Measurements from ENCODE around the gene DCDC2C.

The DCDC2C gene

GRCh38 chr2:3712831-3713503, 9.6 kb downstream of the DCDC2C start:
- no peak for DNase-seq

GRCh38 chr2:3718679-3719078, 15.3 kb downstream of the DCDC2C start:
- no peak for DNase-seq

GRCh38 chr2:3725002-3725401, 21.6 kb downstream of the DCDC2C start:
- DNase-seq = no peak

- DNase-seq = no peak
Measured at GRCh38 chr2:3725458-3726250, 22.3 kb downstream of the DCDC2C start.

GRCh38 chr2:3726511-3726910, 23.1 kb downstream of the DCDC2C start:
- no peak for DNase-seq

GRCh38 chr2:3727397-3728045, 24.1 kb downstream of the DCDC2C start:
- DNase-seq = no peak

- DNase-seq = no peak
Measured at GRCh38 chr2:3728104-3729054, 25.0 kb downstream of the DCDC2C start.

- no peak for DNase-seq
Measured at GRCh38 chr2:3729055-3729448, 25.7 kb downstream of the DCDC2C start.

GRCh38 chr2:3729786-3730185, 26.4 kb downstream of the DCDC2C start:
- no peak for DNase-seq

GRCh38 chr2:3730646-3731045, 27.3 kb downstream of the DCDC2C start:
- no peak for DNase-seq

GRCh38 chr2:3731829-3732228, 28.5 kb downstream of the DCDC2C start:
- no peak for DNase-seq

- DNase-seq = no peak
Measured at GRCh38 chr2:3736112-3736511, 32.7 kb downstream of the DCDC2C start.

- no peak for DNase-seq
Measured at GRCh38 chr2:3737128-3737527, 33.8 kb downstream of the DCDC2C start.

- no peak for DNase-seq
Measured at GRCh38 chr2:3738454-3738853, 35.1 kb downstream of the DCDC2C start.

- no peak for DNase-seq
Measured at GRCh38 chr2:3739313-3739712, 35.9 kb downstream of the DCDC2C start.

- DNase-seq = no peak
Measured at GRCh38 chr2:3741396-3741795, 38.0 kb downstream of the DCDC2C start.

- DNase-seq = no peak
Measured at GRCh38 chr2:3741867-3742602, 38.7 kb downstream of the DCDC2C start.

GRCh38 chr2:3742743-3743508, 39.6 kb downstream of the DCDC2C start:
- no peak for DNase-seq

GRCh38 chr2:3743951-3744555, 40.7 kb downstream of the DCDC2C start:
- DNase-seq = no peak

- DNase-seq = no peak
Measured at GRCh38 chr2:3745920-3746319, 42.5 kb downstream of the DCDC2C start.
